ENCODE measurements around the gene TXNL4B. TPM values are rescaled to one million over a fixed set of nuclear protein-coding genes. Genes with fewer than 3 reads are reported as not detected.

Gene TXNL4B
- total and polyA plus RNA-seq, 4 donors: 5.0 to 11.6 (median 7.5) TPM

GRCh38 chr16:72142476-72142875 lies 49.1 kb upstream of the TXNL4B start:
- Histone ChIP-seq H3K27ac (ENCODE audit: low read depth in 1 of 2, low read length in 2 of 2) (no peak overlapping the region), H3K27me3 (ENCODE audit: control insufficient read depth in 4 of 4, insufficient read depth in 4 of 4, low read length in 3 of 4) (no peaks in the 10 kb centered on the region), H3K4me3 (ENCODE audit: low read depth in 1 of 3, low read length in 3 of 3) (no peak overlapping the region), H3K4me1 (ENCODE audit: control insufficient read depth in 4 of 4, insufficient read depth in 4 of 4, low read length in 3 of 4) (peaks cover 4 to 9% (median 7%) of the 10 kb centered on the region in 4 donors), H3K9ac (ENCODE audit: low read depth in 1 of 2, low read length in 2 of 2) (no peak overlapping the region), H3K9me3 (ENCODE audit: control insufficient read depth in 4 of 4, low read length in 3 of 4) (no peaks in the 10 kb centered on the region), H3K36me3 (ENCODE audit: control insufficient read depth in 4 of 4, insufficient read depth in 3 of 4, low read depth in 1 of 4, low read length in 3 of 4) (no peaks in the 10 kb centered on the region)
- no peak for DNase-seq (ENCODE audit: low spot score)
- WGBS: 89% methylated on average over 1 of the region's 1 CpG
- TF ChIP-seq MAX (IDR thresholded peaks at IDR 0.05): no peak
- no peak for TF ChIP-seq HNF4G (IDR thresholded peaks at IDR 0.05)

- H3K4me1 ChIP-seq (ENCODE audit: control insufficient read depth in 4 of 4, insufficient read depth in 4 of 4, low read length in 3 of 4): peaks cover 4 to 10% (median 8%) of the 10 kb centered on the region in 4 donors
- H3K36me3 ChIP-seq (ENCODE audit: control insufficient read depth in 4 of 4, insufficient read depth in 3 of 4, low read depth in 1 of 4, low read length in 3 of 4): no peaks in the 10 kb centered on the region
- DNase-seq (ENCODE audit: low spot score): no peak
- no peaks in the 10 kb centered on the region for H3K27me3 ChIP-seq (ENCODE audit: control insufficient read depth in 4 of 4, insufficient read depth in 4 of 4, low read length in 3 of 4)
- H3K27ac ChIP-seq (ENCODE audit: low read depth in 1 of 2, low read length in 2 of 2): no peak overlapping the region
- H3K4me3 ChIP-seq (ENCODE audit: low read depth in 1 of 3, low read length in 3 of 3): no peak overlapping the region
- WGBS: 96% methylated on average over 2 of the region's 2 CpGs
- H3K9ac ChIP-seq (ENCODE audit: low read depth in 1 of 2, low read length in 2 of 2): no peak overlapping the region
- H3K9me3 ChIP-seq (ENCODE audit: control insufficient read depth in 4 of 4, low read length in 3 of 4): no peaks in the 10 kb centered on the region
- TF ChIP-seq MAX (IDR thresholded peaks at IDR 0.05) (no peak), FOXA1 (IDR thresholded peaks at IDR 0.05) (no peak), HNF4G (IDR thresholded peaks at IDR 0.05) (no peak), YY1 (IDR thresholded peaks at IDR 0.05) (no peak), TAF1 (conservative IDR thresholded peaks at IDR 0.05) (no peak), NR2F2 (IDR thresholded peaks at IDR 0.05) (no peak), RAD21 (IDR thresholded peaks at IDR 0.05) (no peak), HNF4A (conservative IDR thresholded peaks at IDR 0.05) (no peak), SP1 (IDR thresholded peaks at IDR 0.05) (no peak)
These were observed 46.5 kb upstream of the TXNL4B start for GRCh38 chr16:72139908-72140307.

- Histone ChIP-seq H3K9me3 (ENCODE audit: control insufficient read depth in 4 of 4, low read length in 3 of 4) (no peaks in the 10 kb centered on the region), H3K36me3 (ENCODE audit: control insufficient read depth in 4 of 4, insufficient read depth in 3 of 4, low read depth in 1 of 4, low read length in 3 of 4) (no peaks in the 10 kb centered on the region), H3K4me1 (ENCODE audit: control insufficient read depth in 4 of 4, insufficient read depth in 4 of 4, low read length in 3 of 4) (peaks cover 4 to 10% (median 8%) of the 10 kb centered on the region in 4 donors), H3K27me3 (ENCODE audit: control insufficient read depth in 4 of 4, insufficient read depth in 4 of 4, low read length in 3 of 4) (no peaks in the 10 kb centered on the region), H3K27ac (ENCODE audit: low read depth in 1 of 2, low read length in 2 of 2) (no peak overlapping the region), H3K9ac (ENCODE audit: low read depth in 1 of 2, low read length in 2 of 2) (no peak overlapping the region), H3K4me3 (ENCODE audit: low read depth in 1 of 3, low read length in 3 of 3) (no peak overlapping the region)
- DNase-seq (ENCODE audit: low spot score): no peak
- TF ChIP-seq HNF4A (conservative IDR thresholded peaks at IDR 0.05) (peak; percentile 55 to 62), ZBTB33 (IDR thresholded peaks at IDR 0.05) (no peak)
- WGBS: 50% methylated on average over 4 of the region's 4 CpGs
These were observed 44.7 kb upstream of the TXNL4B start for GRCh38 chr16:72138064-72138572.

- H3K4me3 ChIP-seq (ENCODE audit: low read depth in 1 of 3, low read length in 3 of 3): no peak overlapping the region
- DNase-seq (ENCODE audit: low spot score): no peak
- peaks cover 4 to 10% (median 8%) of the 10 kb centered on the region in 4 donors for H3K4me1 ChIP-seq (ENCODE audit: control insufficient read depth in 4 of 4, insufficient read depth in 4 of 4, low read length in 3 of 4)
- H3K27me3 ChIP-seq (ENCODE audit: control insufficient read depth in 4 of 4, insufficient read depth in 4 of 4, low read length in 3 of 4): no peaks in the 10 kb centered on the region
- no peak overlapping the region for H3K9ac ChIP-seq (ENCODE audit: low read depth in 1 of 2, low read length in 2 of 2)
- H3K36me3 ChIP-seq (ENCODE audit: control insufficient read depth in 4 of 4, insufficient read depth in 3 of 4, low read depth in 1 of 4, low read length in 3 of 4): no peaks in the 10 kb centered on the region
- no peaks in the 10 kb centered on the region for H3K9me3 ChIP-seq (ENCODE audit: control insufficient read depth in 4 of 4, low read length in 3 of 4)
- no peak overlapping the region for H3K27ac ChIP-seq (ENCODE audit: low read depth in 1 of 2, low read length in 2 of 2)
- WGBS: 86% methylated on average over 15 of the region's 15 CpGs
- TF ChIP-seq CTCF (IDR thresholded peaks at IDR 0.05; ENCODE audit: low read depth, low read length, missing input control) (no peak), ZBTB33 (IDR thresholded peaks at IDR 0.05) (no peak), YY1 (IDR thresholded peaks at IDR 0.05) (no peak), JUND (IDR thresholded peaks at IDR 0.05) (no peak), ATF3 (IDR thresholded peaks at IDR 0.05) (no peak), GABPA (IDR thresholded peaks at IDR 0.05 in 1 of 2, conservative IDR thresholded peaks at IDR 0.05 in 1 of 2) (no peak), TAF1 (conservative IDR thresholded peaks at IDR 0.05) (no peak), HNF4A (conservative IDR thresholded peaks at IDR 0.05) (no peak), HNF4G (IDR thresholded peaks at IDR 0.05) (no peak), FOXA2 (IDR thresholded peaks at IDR 0.05) (no peak)
These were observed 44.1 kb upstream of the TXNL4B start for GRCh38 chr16:72137380-72138063.
